Superior temporal gyrus (tissue), 1 donor: ENCODE results near the gene WFDC10A.
"Not testable (repeated sequence)": the region's sequence is repeated elsewhere in the genome, so short reads cannot be mapped to it uniquely, and the experiment has no call there.

Source experiments
- DNase-seq: peaks from one replicate; pipeline ENCODE4 v3.0.0-alpha.2; 2016; ENCODE audit errors: extremely low spot score

WFDC10A gene

GRCh38 chr20:45647441-45648050 is 18.0 kb downstream of the WFDC10A start:
- DNase-seq = no peak

GRCh38 chr20:45649312-45649863 is 19.8 kb downstream of the WFDC10A start:
- no peak for DNase-seq

GRCh38 chr20:45651726-45652125 is 22.2 kb downstream of the WFDC10A start:
- not testable (repeated sequence) for DNase-seq

- not testable (repeated sequence) for DNase-seq
These were observed 27.5 kb downstream of the WFDC10A start for GRCh38 chr20:45657038-45657437.

GRCh38 chr20:45670139-45670538 is 40.6 kb downstream of the WFDC10A start, which contains the start of gene WFDC11:
Gene WFDC11 (minus strand): TSS chr20:45670239. CDS start chr20:45650600, 19,639 bp downstream.
- DNase-seq = no peak

- no peak for DNase-seq
These were observed 43.2 kb downstream of the WFDC10A start for GRCh38 chr20:45672765-45673164.

GRCh38 chr20:45679650-45680049 is 50.1 kb downstream of the WFDC10A start:
- no peak for DNase-seq
